Astrocyte of the hippocampus (primary cell): ENCODE data around the gene DMXL1.
A peak's percentile ranks its signal among the peaks of the same experiment; 100 is the strongest.
"Not testable (repeated sequence)": the region's sequence is repeated elsewhere in the genome, so short reads cannot be mapped to it uniquely, and the experiment has no call there.

Experiments used
- DNase-seq: peaks from one replicate; pipeline ENCODE4 v3.0.0; 2011; ENCODE audit warnings: low read depth, low spot score

Gene DMXL1

GRCh38 chr5:119212676-119213075 is 141.8 kb downstream of the DMXL1 start:
- DNase-seq, result no peak

GRCh38 chr5:119217183-119217582 is 146.3 kb downstream of the DMXL1 start:
- no peak for DNase-seq

GRCh38 chr5:119218830-119219782 is 148.2 kb downstream of the DMXL1 start:
- DNase-seq, result no peak

- no peak for DNase-seq
Measured at GRCh38 chr5:119220576-119221197, 149.8 kb downstream of the DMXL1 start.

GRCh38 chr5:119221330-119221729 is 150.4 kb downstream of the DMXL1 start:
- no peak for DNase-seq

GRCh38 chr5:119229950-119230349 is 159.1 kb downstream of the DMXL1 start:
- DNase-seq, result no peak

GRCh38 chr5:119238265-119239118 is 167.6 kb downstream of the DMXL1 start:
- no peak for DNase-seq

GRCh38 chr5:119239119-119239417 is 168.2 kb downstream of the DMXL1 start:
- no peak for DNase-seq

- DNase-seq, result not testable (repeated sequence)
Measured at GRCh38 chr5:119239826-119240225, 168.9 kb downstream of the DMXL1 start.

GRCh38 chr5:119243888-119244287 is 173.0 kb downstream of the DMXL1 start:
- no peak for DNase-seq

GRCh38 chr5:119250946-119251901 is 180.3 kb downstream of the DMXL1 start:
- no peak for DNase-seq

GRCh38 chr5:119255571-119256356 is 184.9 kb downstream of the DMXL1 start:
- no peak for DNase-seq

- no peak for DNase-seq
Measured at GRCh38 chr5:119257613-119258012, 186.7 kb downstream of the DMXL1 start.

GRCh38 chr5:119263639-119264038 is 192.8 kb downstream of the DMXL1 start:
- no peak for DNase-seq

GRCh38 chr5:119264186-119264585 is 193.3 kb downstream of the DMXL1 start:
- DNase-seq, result no peak

GRCh38 chr5:119267958-119268386 is 197.1 kb downstream of the DMXL1 start:
- peak; percentile 95 for DNase-seq

- peak; percentile 97 for DNase-seq
Measured at GRCh38 chr5:119268387-119269060, 197.6 kb downstream of the DMXL1 start.

- DNase-seq, result peak; percentile 49
Measured at GRCh38 chr5:119269061-119269944, 198.4 kb downstream of the DMXL1 start.
